GM12878 (cell line): ENCODE results near the gene REPS1. TPM values are rescaled to one million over a fixed set of nuclear protein-coding genes. Genes with fewer than 3 reads are reported as not detected.

Experiments
- ATAC-seq: fragments of 200-7000 bp; cut with Tn5 transposase; 3 replicates; pipeline ENCODE4 v1.9.1; 2020; ENCODE audit warnings: mild to moderate bottlenecking, moderate library complexity
- BruUV-seq: library from RNA; stranded (reverse); fragments of 400-500 nt; replicated peaks from 2 replicates; lab custom pipeline; 2021; lab: Mats Ljungman, UMichigan
- CTCF ChIA-PET: fragments of 300-600 bp; sonication (Branson Sonifier 250); formaldehyde crosslinking; extraction: SDS; loops from one replicate; lab custom pipeline; 2021; ENCODE audit warnings: inconsistent platforms; lab: Yijun Ruan, JAX
- POLR2A ChIA-PET: fragments of 350-600 bp; formaldehyde crosslinking; extraction: SDS; loops from one replicate; lab custom pipeline; 2021; ENCODE audit warnings: inconsistent platforms; lab: Charles Lee
- RAD21 ChIA-PET: fragments of 300-600 bp; sonication (Branson Sonifier 250); formaldehyde crosslinking; loops from one replicate; lab custom pipeline; 2023; ENCODE audit warnings: antibody characterized with exemption; ENCODE audit not compliant: unreplicated experiment; lab: Charles Lee
- SMC1A ChIA-PET: fragments of 300-600 bp; sonication (Branson Sonifier 250); formaldehyde crosslinking; loops from one replicate; lab custom pipeline; 2023; ENCODE audit not compliant: unreplicated experiment, uncharacterized antibody; lab: Charles Lee
- DNase-seq: peaks from one replicate; pipeline ENCODE4 v3.0.0-alpha.2; 2011; ENCODE audit warnings: low read depth, low spot score
- FAIRE-seq: peaks from 3 replicates; lab custom pipeline; 2011; peaks lifted over from hg19 to GRCh38; lab: Jason Lieb, UNC
- H2AFZ ChIP-seq: 2 replicates; pipeline ENCODE4 v1.6.0; 2011; ENCODE audit warnings: low read depth, low read length, control low read depth; ENCODE audit not compliant: control insufficient read depth
- H3K27ac ChIP-seq: 2 replicates; pipeline ENCODE4 v1.5.1; 2011; ENCODE audit warnings: control low read depth; ENCODE audit not compliant: control insufficient read depth, insufficient read depth
- H3K27me3 ChIP-seq, 2 experiments: replicated peaks in 1 of 2; 2 replicates each; pipeline versions ENCODE4 v1.6.0 to v1.6.1; 2011; ENCODE audit warnings: low read length in 1 of 2; ENCODE audit not compliant: control insufficient read depth in 2 of 2, insufficient read depth in 2 of 2
- H3K36me3 ChIP-seq, 2 experiments: 2 replicates each; pipeline ENCODE4 v1.5.1; 2011; ENCODE audit warnings: low read length in 1 of 2; ENCODE audit not compliant: control insufficient read depth in 2 of 2, insufficient read depth in 2 of 2
- H3K4me1 ChIP-seq: 2 replicates; pipeline ENCODE4 v1.6.1; 2011; ENCODE audit warnings: mild to moderate bottlenecking, low read length, moderate library complexity, mixed read lengths; ENCODE audit not compliant: control insufficient read depth, insufficient read depth
- H3K4me2 ChIP-seq: 2 replicates; pipeline ENCODE4 v1.6.0; 2011; ENCODE audit warnings: control low read depth; ENCODE audit not compliant: control insufficient read depth, insufficient read depth
- H3K4me3 ChIP-seq: fragments of 200-600 bp; sonication (generic); 2 replicates; pipeline ENCODE4 v1.5.1; 2016
- H3K79me2 ChIP-seq: 2 replicates; pipeline ENCODE4 v1.6.0; 2011; ENCODE audit warnings: low read length; ENCODE audit not compliant: control insufficient read depth, insufficient read depth
- H3K9ac ChIP-seq: 2 replicates; pipeline ENCODE4 v1.8.0; 2011; ENCODE audit warnings: low read length, control low read depth, mixed read lengths; ENCODE audit not compliant: control insufficient read depth, insufficient read depth
- H3K9me3 ChIP-seq: replicated peaks from 3 replicates; pipeline ENCODE4 v1.5.1; 2011; ENCODE audit warnings: mild to moderate bottlenecking, low read length; ENCODE audit not compliant: control insufficient read depth, insufficient read depth
- H4K20me1 ChIP-seq: 2 replicates; pipeline ENCODE4 v1.6.0; 2011; ENCODE audit not compliant: control insufficient read depth, insufficient read depth
- CREB1 ChIP-seq: IDR thresholded peaks from 2 replicates; pipeline ENCODE4 v1.6.1; 2012; ENCODE audit warnings: low read depth, mild to moderate bottlenecking, inconsistent platforms
- CREM ChIP-seq: IDR thresholded peaks from 2 replicates; pipeline ENCODE4 v1.6.1; 2014; ENCODE audit warnings: antibody characterized with exemption, low read depth
- EP300 ChIP-seq, 2 experiments: fragments of 150-350 bp in 1 of 2; IDR thresholded peaks; 2 replicates each; pipeline ENCODE4 v1.6.1; 2011 to 2012; ENCODE audit warnings: low read depth in 2 of 2, low read length in 2 of 2, borderline replicate concordance in 1 of 2, improper control_type of control experiment in 1 of 2, inconsistent platforms in 1 of 2; ENCODE audit not compliant: control insufficient read depth in 1 of 2
- KAT2A ChIP-seq: conservative IDR thresholded peaks from 2 replicates; pipeline ENCODE4 v1.6.1; 2011; ENCODE audit warnings: low read depth, low read length; ENCODE audit not compliant: control insufficient read depth
- PAX5 ChIP-seq: IDR thresholded peaks from 2 replicates; pipeline ENCODE4 v1.6.1; 2011; ENCODE audit warnings: low read depth, low read length, borderline replicate concordance
- STAT1 ChIP-seq: fragments of 450-650 bp; conservative IDR thresholded peaks from 2 replicates; pipeline ENCODE4 v1.6.1; 2014; ENCODE audit warnings: antibody characterized with exemption, mild to moderate bottlenecking
- YBX1 ChIP-seq: fragments of 450-650 bp; IDR thresholded peaks from 2 replicates; pipeline ENCODE4 v1.6.1; 2016; ENCODE audit warnings: antibody characterized with exemption
- WGBS: methylation state at CpG from one replicate; pipeline ENCODE4 v1.1.6; 2016; ENCODE audit warnings: low lambda C conversion rate; ENCODE audit not compliant: insufficient replicate concordance, insufficient coverage; ENCODE audit errors: missing lambda C conversion rate; 5-methylcytosine and 5-hydroxymethylcytosine counted together
- in situ Hi-C: fragments of 300-500 bp; cut with MboI; formaldehyde crosslinking; loops from 9 replicates; pipeline ENCODE4 v1.14.3; 2018; ENCODE audit warnings: mixed read lengths
- intact Hi-C: fragments of 100-400 bp; cut with micrococcal nuclease; formaldehyde crosslinking; loops from one replicate; pipeline ENCODE4 v1.14.2; 2022; ENCODE audit not compliant: unreplicated experiment
- polyA plus RNA-seq, 11 experiments: library from polyadenylated mRNA; depleted of rRNA in 4 of 11; unstranded in 6 of 11; stranded (reverse) in 5 of 11; fragments of >200 nt; fragmentation: Nextera tagmentation in 4 of 11; fragmentation: Illumina TruSeq in 1 of 11; extraction: Ambion mirVana in 4 of 11; extraction: Trizol in 1 of 11; gene quantifications; 1 replicate in 1 of 11; 2 replicates in 10 of 11; pipeline versions ENCODE4 v1.2.1 to v1.2.3, GENCODE V29; 2011 to 2016; ENCODE audit warnings: inconsistent platforms in 2 of 11, missing spikeins in 2 of 11, low read depth in 1 of 11
- total RNA-seq, 4 experiments: library from RNA; depleted of rRNA in 3 of 4; stranded (reverse); fragments of >200 nt in 3 of 4; fragmentation: Illumina TruSeq in 1 of 4; extraction: Trizol in 1 of 4; gene quantifications; 2 replicates each; pipeline versions ENCODE4 v1.2.1 to v1.2.3, GENCODE V29; 2013 to 2021
- TF ChIP-seq, protein P1 (sequence below): fragments of 450-650 bp; conservative IDR thresholded peaks from 2 replicates; pipeline ENCODE4 v1.6.1; 2017; ENCODE audit warnings: mild to moderate bottlenecking, moderate library complexity
- TF ChIP-seq, protein P2 (sequence below): IDR thresholded peaks from 2 replicates; pipeline ENCODE4 v1.6.1; 2011; ENCODE audit warnings: low read depth, low read length, improper control_type of control experiment, borderline replicate concordance
- TF ChIP-seq, protein P3 (sequence below): IDR thresholded peaks from 2 replicates; pipeline ENCODE4 v1.6.1; 2012; ENCODE audit warnings: low read depth, low read length, improper control_type of control experiment
- TF ChIP-seq, protein P4 (sequence below): fragments of 450-650 bp; IDR thresholded peaks from 2 replicates; pipeline ENCODE4 v1.6.1; 2017; ENCODE audit warnings: antibody characterized with exemption, mild to moderate bottlenecking, moderate library complexity
- TF ChIP-seq, protein P5 (sequence below): fragments of 450-650 bp; IDR thresholded peaks from 2 replicates; pipeline ENCODE4 v1.6.1; 2017; ENCODE audit warnings: mild to moderate bottlenecking, moderate library complexity

The REPS1 gene
- total and polyA plus RNA-seq, 10 of the 15 experiments (the other 5 are each of a cell fraction or from before 2014, with no cell fraction given) = 13.7 to 59.3 (median 31.7) TPM

DNA sequence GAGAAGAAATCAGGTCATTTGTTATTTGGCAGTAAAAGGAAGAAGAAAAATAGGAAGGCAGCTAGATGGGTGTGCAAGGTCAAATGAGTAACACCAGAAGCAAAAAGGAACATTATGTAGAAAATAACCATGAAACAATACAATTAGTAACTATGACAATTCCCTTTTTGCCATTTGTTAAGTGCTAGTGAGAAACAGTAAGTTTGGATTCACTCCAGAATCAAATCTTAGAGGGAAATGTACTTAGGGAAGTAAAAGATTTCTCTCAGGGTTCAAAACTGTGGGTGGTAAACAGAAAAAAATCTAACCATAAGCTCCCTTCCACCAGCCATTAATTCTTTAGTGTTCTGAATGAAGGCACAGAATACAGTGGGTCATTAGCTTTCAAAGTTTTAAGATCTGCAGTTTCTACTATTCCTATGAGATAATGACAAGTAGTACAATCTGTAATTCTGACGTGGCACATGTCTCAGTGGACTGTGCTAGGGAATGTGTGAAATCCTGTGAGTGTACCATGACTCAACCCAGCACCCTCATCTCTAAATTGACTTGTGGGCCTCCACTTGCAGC, 17.1 kb downstream of the REPS1 start:
- in situ Hi-C loops = no loop called here
- TF ChIP-seq, protein P1, sequence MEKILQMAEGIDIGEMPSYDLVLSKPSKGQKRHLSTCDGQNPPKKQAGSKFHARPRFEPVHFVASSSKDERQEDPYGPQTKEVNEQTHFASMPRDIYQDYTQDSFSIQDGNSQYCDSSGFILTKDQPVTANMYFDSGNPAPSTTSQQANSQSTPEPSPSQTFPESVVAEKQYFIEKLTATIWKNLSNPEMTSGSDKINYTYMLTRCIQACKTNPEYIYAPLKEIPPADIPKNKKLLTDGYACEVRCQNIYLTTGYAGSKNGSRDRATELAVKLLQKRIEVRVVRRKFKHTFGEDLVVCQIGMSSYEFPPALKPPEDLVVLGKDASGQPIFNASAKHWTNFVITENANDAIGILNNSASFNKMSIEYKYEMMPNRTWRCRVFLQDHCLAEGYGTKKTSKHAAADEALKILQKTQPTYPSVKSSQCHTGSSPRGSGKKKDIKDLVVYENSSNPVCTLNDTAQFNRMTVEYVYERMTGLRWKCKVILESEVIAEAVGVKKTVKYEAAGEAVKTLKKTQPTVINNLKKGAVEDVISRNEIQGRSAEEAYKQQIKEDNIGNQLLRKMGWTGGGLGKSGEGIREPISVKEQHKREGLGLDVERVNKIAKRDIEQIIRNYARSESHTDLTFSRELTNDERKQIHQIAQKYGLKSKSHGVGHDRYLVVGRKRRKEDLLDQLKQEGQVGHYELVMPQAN = no peak
- TF ChIP-seq, protein P2, sequence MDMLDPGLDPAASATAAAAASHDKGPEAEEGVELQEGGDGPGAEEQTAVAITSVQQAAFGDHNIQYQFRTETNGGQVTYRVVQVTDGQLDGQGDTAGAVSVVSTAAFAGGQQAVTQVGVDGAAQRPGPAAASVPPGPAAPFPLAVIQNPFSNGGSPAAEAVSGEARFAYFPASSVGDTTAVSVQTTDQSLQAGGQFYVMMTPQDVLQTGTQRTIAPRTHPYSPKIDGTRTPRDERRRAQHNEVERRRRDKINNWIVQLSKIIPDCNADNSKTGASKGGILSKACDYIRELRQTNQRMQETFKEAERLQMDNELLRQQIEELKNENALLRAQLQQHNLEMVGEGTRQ = no peak
- TF ChIP-seq CREM = 0 out of 2 replicates have a peak, but pooled peaks have one; percentile 38
- TF ChIP-seq, protein P3, sequence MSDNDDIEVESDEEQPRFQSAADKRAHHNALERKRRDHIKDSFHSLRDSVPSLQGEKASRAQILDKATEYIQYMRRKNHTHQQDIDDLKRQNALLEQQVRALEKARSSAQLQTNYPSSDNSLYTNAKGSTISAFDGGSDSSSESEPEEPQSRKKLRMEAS = no peak
- TF ChIP-seq CREB1 = peak; percentile 65
- TF ChIP-seq, protein P4, sequence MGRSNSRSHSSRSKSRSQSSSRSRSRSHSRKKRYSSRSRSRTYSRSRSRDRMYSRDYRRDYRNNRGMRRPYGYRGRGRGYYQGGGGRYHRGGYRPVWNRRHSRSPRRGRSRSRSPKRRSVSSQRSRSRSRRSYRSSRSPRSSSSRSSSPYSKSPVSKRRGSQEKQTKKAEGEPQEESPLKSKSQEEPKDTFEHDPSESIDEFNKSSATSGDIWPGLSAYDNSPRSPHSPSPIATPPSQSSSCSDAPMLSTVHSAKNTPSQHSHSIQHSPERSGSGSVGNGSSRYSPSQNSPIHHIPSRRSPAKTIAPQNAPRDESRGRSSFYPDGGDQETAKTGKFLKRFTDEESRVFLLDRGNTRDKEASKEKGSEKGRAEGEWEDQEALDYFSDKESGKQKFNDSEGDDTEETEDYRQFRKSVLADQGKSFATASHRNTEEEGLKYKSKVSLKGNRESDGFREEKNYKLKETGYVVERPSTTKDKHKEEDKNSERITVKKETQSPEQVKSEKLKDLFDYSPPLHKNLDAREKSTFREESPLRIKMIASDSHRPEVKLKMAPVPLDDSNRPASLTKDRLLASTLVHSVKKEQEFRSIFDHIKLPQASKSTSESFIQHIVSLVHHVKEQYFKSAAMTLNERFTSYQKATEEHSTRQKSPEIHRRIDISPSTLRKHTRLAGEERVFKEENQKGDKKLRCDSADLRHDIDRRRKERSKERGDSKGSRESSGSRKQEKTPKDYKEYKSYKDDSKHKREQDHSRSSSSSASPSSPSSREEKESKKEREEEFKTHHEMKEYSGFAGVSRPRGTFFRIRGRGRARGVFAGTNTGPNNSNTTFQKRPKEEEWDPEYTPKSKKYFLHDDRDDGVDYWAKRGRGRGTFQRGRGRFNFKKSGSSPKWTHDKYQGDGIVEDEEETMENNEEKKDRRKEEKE = no peak
- TF ChIP-seq STAT1 = no peak
- TF ChIP-seq PAX5 = no peak
- no peak for TF ChIP-seq KAT2A
- TF ChIP-seq EP300 (IDR thresholded peaks at IDR 0.05; ENCODE audit: borderline replicate concordance in 1 of 2, control insufficient read depth in 1 of 2, low read depth in 2 of 2, low read length in 2 of 2) = no peak
- TF ChIP-seq, protein P5, sequence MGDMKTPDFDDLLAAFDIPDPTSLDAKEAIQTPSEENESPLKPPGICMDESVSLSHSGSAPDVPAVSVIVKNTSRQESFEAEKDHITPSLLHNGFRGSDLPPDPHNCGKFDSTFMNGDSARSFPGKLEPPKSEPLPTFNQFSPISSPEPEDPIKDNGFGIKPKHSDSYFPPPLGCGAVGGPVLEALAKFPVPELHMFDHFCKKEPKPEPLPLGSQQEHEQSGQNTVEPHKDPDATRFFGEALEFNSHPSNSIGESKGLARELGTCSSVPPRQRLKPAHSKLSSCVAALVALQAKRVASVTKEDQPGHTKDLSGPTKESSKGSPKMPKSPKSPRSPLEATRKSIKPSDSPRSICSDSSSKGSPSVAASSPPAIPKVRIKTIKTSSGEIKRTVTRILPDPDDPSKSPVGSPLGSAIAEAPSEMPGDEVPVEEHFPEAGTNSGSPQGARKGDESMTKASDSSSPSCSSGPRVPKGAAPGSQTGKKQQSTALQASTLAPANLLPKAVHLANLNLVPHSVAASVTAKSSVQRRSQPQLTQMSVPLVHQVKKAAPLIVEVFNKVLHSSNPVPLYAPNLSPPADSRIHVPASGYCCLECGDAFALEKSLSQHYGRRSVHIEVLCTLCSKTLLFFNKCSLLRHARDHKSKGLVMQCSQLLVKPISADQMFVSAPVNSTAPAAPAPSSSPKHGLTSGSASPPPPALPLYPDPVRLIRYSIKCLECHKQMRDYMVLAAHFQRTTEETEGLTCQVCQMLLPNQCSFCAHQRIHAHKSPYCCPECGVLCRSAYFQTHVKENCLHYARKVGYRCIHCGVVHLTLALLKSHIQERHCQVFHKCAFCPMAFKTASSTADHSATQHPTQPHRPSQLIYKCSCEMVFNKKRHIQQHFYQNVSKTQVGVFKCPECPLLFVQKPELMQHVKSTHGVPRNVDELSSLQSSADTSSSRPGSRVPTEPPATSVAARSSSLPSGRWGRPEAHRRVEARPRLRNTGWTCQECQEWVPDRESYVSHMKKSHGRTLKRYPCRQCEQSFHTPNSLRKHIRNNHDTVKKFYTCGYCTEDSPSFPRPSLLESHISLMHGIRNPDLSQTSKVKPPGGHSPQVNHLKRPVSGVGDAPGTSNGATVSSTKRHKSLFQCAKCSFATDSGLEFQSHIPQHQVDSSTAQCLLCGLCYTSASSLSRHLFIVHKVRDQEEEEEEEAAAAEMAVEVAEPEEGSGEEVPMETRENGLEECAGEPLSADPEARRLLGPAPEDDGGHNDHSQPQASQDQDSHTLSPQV = no peak
- TF ChIP-seq YBX1 = no peak

More for the DNA sequence above, 17.1 kb downstream of the REPS1 start:
- RAD21 ChIA-PET = interaction anchor here (0.6 to 2.0 kb wide), 5 partner anchors 11 to 280 kb away, joined by 3 to 5 read pairs (median 3); no protein-coding TSS in a partner anchor
- SMC1A ChIA-PET = interaction anchor here (0.6 to 4.2 kb wide), 15 partner anchors 11 to 700 kb away, joined by 3 to 24 read pairs (median 5); partner anchors contain the start of gene REPS1
- Histone ChIP-seq H3K9me3 (no peaks in the 10 kb centered on the region; the same call in 2 of the 3 replicates), H2AFZ (no peak overlapping the region), H3K27ac (no peak overlapping the region), H3K4me1 (peaks cover 16% of the 10 kb centered on the region), H3K4me3 (no peak overlapping the region), H3K27me3 (no peaks in the 10 kb centered on the region), H3K36me3 (no peaks in the 10 kb centered on the region), H3K9ac (no peak overlapping the region), H3K4me2 (no peak overlapping the region), H4K20me1 (no peaks in the 10 kb centered on the region), H3K79me2 (peaks cover 77% of the 10 kb centered on the region)
- 100% methylated on average over 1 of the region's 1 CpG for WGBS
- no TSS peak for BruUV-seq
- POLR2A ChIA-PET = interaction anchor here (0.6 to 1.4 kb wide), 6 partner anchors 9 to 1723 kb away, joined by 3 to 5 read pairs (median 3); no protein-coding TSS in a partner anchor
- CTCF ChIA-PET = interaction anchor here (1.2 to 3.4 kb wide), 4 partner anchors 12 to 156 kb away, joined by 3 to 13 read pairs (median 4); no protein-coding TSS in a partner anchor
- DNase-seq = no peak
- FAIRE-seq = no peak
- intact Hi-C loops = no loop called here
- peak; percentile 80 for ATAC-seq
